MM.1S (cell line): ENCODE results near the gene KRTAP17-1.

Experiments
- DNase-seq: peaks from one replicate; pipeline ENCODE4 v3.0.0-alpha.2; 2015
- H2AFZ ChIP-seq: fragments of 300-600 bp; sonication (generic); 2 replicates; pipeline ENCODE4 v1.6.0; 2016; ENCODE audit warnings: antibody characterized with exemption, low read length
- H3F3A ChIP-seq: fragments of 300-600 bp; sonication (generic); 2 replicates; pipeline ENCODE4 v1.6.1; 2016; ENCODE audit warnings: mild to moderate bottlenecking, antibody characterized with exemption, low read length, moderate library complexity, mixed read lengths; ENCODE audit not compliant: insufficient read depth
- H3K27ac ChIP-seq: fragments of 300-600 bp; sonication (generic); 2 replicates; pipeline ENCODE4 v1.5.1; 2016; ENCODE audit warnings: mild to moderate bottlenecking, low read length
- H3K27me3 ChIP-seq: fragments of 300-600 bp; sonication (generic); replicated peaks from 2 replicates; pipeline ENCODE4 v1.6.0; 2016; ENCODE audit warnings: low read length; ENCODE audit not compliant: insufficient read depth
- H3K36me3 ChIP-seq: fragments of 300-600 bp; sonication (generic); replicated peaks from 2 replicates; pipeline ENCODE4 v1.6.1; 2016; ENCODE audit warnings: mild to moderate bottlenecking, low read length, mixed read lengths; ENCODE audit not compliant: insufficient read depth
- H3K4me1 ChIP-seq: fragments of 300-600 bp; sonication (generic); 2 replicates; pipeline ENCODE4 v1.6.1; 2016; ENCODE audit warnings: low read length, mixed read lengths
- H3K4me2 ChIP-seq: fragments of 300-600 bp; sonication (generic); 2 replicates; pipeline ENCODE4 v1.6.0; 2016; ENCODE audit warnings: low read depth, low read length
- H3K4me3 ChIP-seq: fragments of 300-600 bp; sonication (generic); 2 replicates; pipeline ENCODE4 v1.5.1; 2016; ENCODE audit warnings: low read length, mixed read lengths
- H3K79me2 ChIP-seq: fragments of 300-600 bp; sonication (generic); 2 replicates; pipeline ENCODE4 v1.6.1; 2016; ENCODE audit warnings: mixed run types, low read length, mixed read lengths
- H3K9ac ChIP-seq: fragments of 300-600 bp; sonication (generic); 2 replicates; pipeline ENCODE4 v1.6.1; 2016; ENCODE audit warnings: low read length, mixed read lengths
- H3K9me2 ChIP-seq: fragments of 300-600 bp; sonication (generic); replicated peaks from 2 replicates; pipeline ENCODE4 v1.6.1; 2016; ENCODE audit warnings: mild to moderate bottlenecking, low read length, mixed read lengths; ENCODE audit not compliant: insufficient read depth
- H3K9me3 ChIP-seq: fragments of 300-600 bp; sonication (generic); replicated peaks from 2 replicates; pipeline ENCODE4 v1.6.1; 2016; ENCODE audit warnings: mild to moderate bottlenecking, low read length, mixed read lengths; ENCODE audit not compliant: insufficient read depth
- H4K20me1 ChIP-seq: fragments of 300-600 bp; sonication (generic); 2 replicates; pipeline ENCODE4 v1.6.1; 2016; ENCODE audit warnings: mild to moderate bottlenecking, low read length, moderate library complexity, mixed read lengths; ENCODE audit not compliant: insufficient read depth
- EZH2 ChIP-seq: fragments of 300-600 bp; sonication (generic); optimal IDR thresholded peaks from 2 replicates; pipeline ENCODE3; 2017; ENCODE audit warnings: low read depth, mild to moderate bottlenecking, antibody characterized with exemption, low read length, mixed read lengths
- EZH2phosphoT487 ChIP-seq: fragments of 300-600 bp; sonication (generic); IDR thresholded peaks from 2 replicates; pipeline ENCODE4 v1.6.1; 2018; ENCODE audit warnings: antibody characterized with exemption, low read length
- TF ChIP-seq, protein P1 (sequence below): fragments of 300-600 bp; sonication (generic); IDR thresholded peaks from 2 replicates; pipeline ENCODE4 v1.5.1; 2016; ENCODE audit warnings: antibody characterized with exemption, low read length, mixed read lengths

Gene KRTAP17-1

DNA sequence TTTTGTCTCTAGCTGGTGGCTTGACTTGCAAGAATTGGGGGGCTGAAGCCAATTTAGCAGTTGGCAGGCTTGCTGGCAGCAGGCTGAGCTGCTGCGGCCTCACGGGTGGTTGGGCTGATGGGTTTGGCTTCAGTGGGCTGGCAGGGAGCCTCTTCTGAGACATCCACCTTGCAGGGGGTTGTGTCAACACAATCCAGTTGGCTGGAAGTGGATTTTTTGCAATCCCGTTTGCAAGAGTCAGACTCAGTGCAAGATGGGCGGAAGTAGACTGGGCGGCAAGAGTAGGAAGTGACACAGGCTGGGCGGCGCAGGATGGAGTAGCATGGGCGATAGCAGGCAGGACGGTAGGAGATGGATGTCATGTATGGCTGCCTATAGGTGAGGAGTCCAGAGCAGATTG lies 7.9 kb downstream of the KRTAP17-1 start:
- TF ChIP-seq EZH2phosphoT487 = no peak
- TF ChIP-seq, protein P1, sequence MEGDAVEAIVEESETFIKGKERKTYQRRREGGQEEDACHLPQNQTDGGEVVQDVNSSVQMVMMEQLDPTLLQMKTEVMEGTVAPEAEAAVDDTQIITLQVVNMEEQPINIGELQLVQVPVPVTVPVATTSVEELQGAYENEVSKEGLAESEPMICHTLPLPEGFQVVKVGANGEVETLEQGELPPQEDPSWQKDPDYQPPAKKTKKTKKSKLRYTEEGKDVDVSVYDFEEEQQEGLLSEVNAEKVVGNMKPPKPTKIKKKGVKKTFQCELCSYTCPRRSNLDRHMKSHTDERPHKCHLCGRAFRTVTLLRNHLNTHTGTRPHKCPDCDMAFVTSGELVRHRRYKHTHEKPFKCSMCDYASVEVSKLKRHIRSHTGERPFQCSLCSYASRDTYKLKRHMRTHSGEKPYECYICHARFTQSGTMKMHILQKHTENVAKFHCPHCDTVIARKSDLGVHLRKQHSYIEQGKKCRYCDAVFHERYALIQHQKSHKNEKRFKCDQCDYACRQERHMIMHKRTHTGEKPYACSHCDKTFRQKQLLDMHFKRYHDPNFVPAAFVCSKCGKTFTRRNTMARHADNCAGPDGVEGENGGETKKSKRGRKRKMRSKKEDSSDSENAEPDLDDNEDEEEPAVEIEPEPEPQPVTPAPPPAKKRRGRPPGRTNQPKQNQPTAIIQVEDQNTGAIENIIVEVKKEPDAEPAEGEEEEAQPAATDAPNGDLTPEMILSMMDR = no peak
- no peaks in the 10 kb centered on the region for H3K9me2 ChIP-seq
- no peak overlapping the region for H3K9ac ChIP-seq
- peaks cover 17% of the 10 kb centered on the region for H3F3A ChIP-seq
- no peaks in the 10 kb centered on the region for H3K27me3 ChIP-seq
- H4K20me1 ChIP-seq = no peaks in the 10 kb centered on the region
- H3K4me2 ChIP-seq = 0 out of 2 replicates have a peak overlapping the region, but pooled peaks have one; percentile 94
- no peaks in the 10 kb centered on the region for H3K79me2 ChIP-seq
- no peak overlapping the region for H2AFZ ChIP-seq
- H3K9me3 ChIP-seq = no peaks in the 10 kb centered on the region
- H3K4me3 ChIP-seq = no peak overlapping the region
- peaks cover 16% of the 10 kb centered on the region for H3K4me1 ChIP-seq
- no peak for DNase-seq
- no peaks in the 10 kb centered on the region for H3K36me3 ChIP-seq
- peak overlapping the region; percentile 93 for H3K27ac ChIP-seq

DNA sequence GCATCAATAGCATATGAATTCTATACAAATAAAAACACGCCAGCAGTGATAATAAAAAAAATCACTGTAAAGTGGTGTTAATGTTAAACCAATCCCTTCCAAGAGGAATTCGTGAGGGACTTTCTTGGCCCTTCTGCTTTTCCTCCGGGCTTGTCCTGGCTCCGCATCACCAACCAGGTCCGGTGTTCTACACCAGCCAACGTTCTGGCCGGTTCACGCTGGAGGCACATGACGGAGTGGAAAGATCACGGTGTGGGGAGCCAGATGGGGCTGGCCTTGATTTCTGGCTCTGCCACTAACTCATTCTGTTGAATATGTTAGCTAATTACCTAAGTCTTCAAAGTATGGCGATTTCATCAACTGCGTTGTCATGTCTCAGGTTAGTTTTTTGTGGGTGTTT lies 11.4 kb downstream of the KRTAP17-1 start:
- Histone ChIP-seq H3F3A (peaks cover 11% of the 10 kb centered on the region), H4K20me1 (no peaks in the 10 kb centered on the region), H3K9me2 (no peaks in the 10 kb centered on the region), H3K27ac (no peak overlapping the region), H3K4me2 (no peak overlapping the region), H3K4me1 (peaks cover 20% of the 10 kb centered on the region), H3K79me2 (no peaks in the 10 kb centered on the region), H3K36me3 (no peaks in the 10 kb centered on the region), H2AFZ (no peak overlapping the region), H3K27me3 (no peaks in the 10 kb centered on the region), H3K9me3 (no peaks in the 10 kb centered on the region), H3K4me3 (no peak overlapping the region), H3K9ac (no peak overlapping the region)
- TF ChIP-seq, protein P1 = no peak
- TF ChIP-seq EZH2phosphoT487 = no peak
- DNase-seq = no peak

DNA sequence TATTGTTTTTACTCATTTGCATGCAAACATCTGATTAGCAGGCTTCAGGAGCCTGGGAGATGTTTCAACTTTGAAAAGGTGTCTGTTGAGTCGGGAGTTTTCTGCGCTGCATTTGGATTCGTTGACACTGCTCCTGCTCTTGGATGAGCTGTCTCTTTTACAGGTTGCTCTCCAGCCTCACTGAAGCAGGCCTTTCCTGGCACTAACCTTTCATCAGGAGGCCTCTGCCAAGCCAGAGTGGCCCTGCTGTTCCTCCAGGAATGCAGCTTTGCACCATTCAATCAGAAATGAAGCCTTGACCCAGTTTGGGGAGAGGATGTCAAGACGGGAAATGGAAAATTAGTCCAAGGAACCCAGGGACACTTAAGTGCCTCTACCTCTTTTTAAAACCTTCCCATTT lies 12.5 kb downstream of the KRTAP17-1 start:
- peaks cover under 1% of the 10 kb centered on the region; the same call in 1 of the 2 replicates for H3F3A ChIP-seq
- H3K4me3 ChIP-seq = no peak overlapping the region
- no peaks in the 10 kb centered on the region for H3K27me3 ChIP-seq
- H3K4me2 ChIP-seq = no peak overlapping the region
- no peak for DNase-seq
- no peaks in the 10 kb centered on the region for H4K20me1 ChIP-seq
- no peak overlapping the region for H2AFZ ChIP-seq
- no peaks in the 10 kb centered on the region for H3K9me3 ChIP-seq
- peaks cover 12% of the 10 kb centered on the region for H3K4me1 ChIP-seq
- H3K79me2 ChIP-seq = no peaks in the 10 kb centered on the region
- TF ChIP-seq EZH2 (no peak), EZH2phosphoT487 (no peak)
- TF ChIP-seq, protein P1 = no peak
- no peak overlapping the region for H3K27ac ChIP-seq
- H3K9me2 ChIP-seq = no peaks in the 10 kb centered on the region
- H3K9ac ChIP-seq = no peak overlapping the region
- H3K36me3 ChIP-seq = no peaks in the 10 kb centered on the region
